Suprapubic skin (tissue), 4 donors: ENCODE data around the gene RARRES1. TPM values are rescaled to one million over a fixed set of nuclear protein-coding genes. Genes with fewer than 3 reads are reported as not detected.

Experiments used
- DNase-seq, 2 donors: peaks; one replicate each; pipeline ENCODE4 v3.0.0-alpha.2; 2019; ENCODE audit warnings: low spot score in 2 of 2
- H3K27ac ChIP-seq: fragments of 200-600 bp; sonication (generic); one replicate; pipeline ENCODE4 v1.5.1; 2019
- H3K27me3 ChIP-seq: fragments of 200-600 bp; sonication (generic); one replicate; pipeline ENCODE4 v1.5.1; 2019
- H3K36me3 ChIP-seq: fragments of 200-600 bp; sonication (generic); one replicate; pipeline ENCODE4 v1.5.1; 2019
- H3K4me1 ChIP-seq: fragments of 200-600 bp; sonication (generic); one replicate; pipeline ENCODE4 v1.5.1; 2019
- H3K4me3 ChIP-seq: fragments of 200-600 bp; sonication (generic); one replicate; pipeline ENCODE4 v1.5.1; 2019; ENCODE audit warnings: mild to moderate bottlenecking
- H3K9me3 ChIP-seq: fragments of 200-600 bp; sonication (generic); one replicate; pipeline ENCODE4 v1.5.1; 2019
- EP300 ChIP-seq: sonication (generic); formaldehyde crosslinking; IDR thresholded peaks from one replicate; pipeline ENCODE4 v1.6.1; 2017; ENCODE audit warnings: antibody characterized with exemption
- POLR2A ChIP-seq, 2 donors: fragments of 450-650 bp; IDR thresholded peaks; one replicate each; pipeline ENCODE4 v1.6.1; 2017; ENCODE audit warnings: antibody characterized with exemption in 2 of 2, mild to moderate bottlenecking in 2 of 2, moderate library complexity in 2 of 2
- POLR2AphosphoS5 ChIP-seq, 3 donors: sonication (generic); formaldehyde crosslinking; IDR thresholded peaks; one replicate each; pipeline ENCODE4 v1.6.1; 2017; ENCODE audit warnings: antibody characterized with exemption in 3 of 3
- WGBS: methylation state at CpG from one replicate; pipeline ENCODE4 v1.1.5; 2018; 5-methylcytosine and 5-hydroxymethylcytosine counted together
- total RNA-seq, 4 donors: library from RNA; depleted of rRNA; stranded (reverse); fragments of >200 nt; gene quantifications; one replicate each; pipeline ENCODE4 v1.1.0, GENCODE V29; 2016
- TF ChIP-seq, protein P1 (sequence below), 2 donors: fragments of 200-600 bp in 1 of 2; fragments of 450-650 bp in 1 of 2; sonication (generic) in 1 of 2; IDR thresholded peaks; one replicate each; pipeline ENCODE4 v1.5.1; 2016 to 2019; ENCODE audit warnings: antibody characterized with exemption in 2 of 2, mild to moderate bottlenecking in 1 of 2, moderate library complexity in 1 of 2

The RARRES1 gene
- total RNA-seq, 4 donors from 2014 or later = 5.6 to 23.4 (median 19.5) TPM

DNA sequence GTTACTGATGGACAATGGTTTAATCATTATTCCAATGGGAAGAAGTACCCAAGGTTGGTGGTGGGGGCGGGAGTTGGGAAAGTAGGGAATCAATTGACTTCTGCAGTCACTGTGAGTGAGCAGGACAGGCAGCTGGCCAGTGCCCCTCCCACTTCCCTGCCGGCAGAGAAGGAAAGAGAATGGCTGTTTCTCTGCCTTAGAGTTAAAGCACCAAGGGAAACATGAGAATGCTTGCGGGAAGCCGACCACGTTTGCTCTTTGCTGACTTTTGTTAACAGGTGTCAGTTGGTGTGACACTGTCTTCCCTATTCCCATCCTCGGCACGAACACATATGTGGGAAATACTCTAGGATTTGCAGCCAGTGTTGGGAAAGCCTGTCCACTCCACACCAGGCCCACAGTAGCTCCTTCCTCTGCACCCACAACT lies 36.1 kb upstream of the RARRES1 start:
- WGBS = 26% methylated on average over 7 of the region's 7 CpGs
- peak overlapping the region; percentile 16 for H3K27ac ChIP-seq
- TF ChIP-seq POLR2A (IDR thresholded peaks at IDR 0.05) (no peak), EP300 (no peak), POLR2AphosphoS5 (IDR thresholded peaks at IDR 0.05) (no peak)
- TF ChIP-seq, protein P1, sequence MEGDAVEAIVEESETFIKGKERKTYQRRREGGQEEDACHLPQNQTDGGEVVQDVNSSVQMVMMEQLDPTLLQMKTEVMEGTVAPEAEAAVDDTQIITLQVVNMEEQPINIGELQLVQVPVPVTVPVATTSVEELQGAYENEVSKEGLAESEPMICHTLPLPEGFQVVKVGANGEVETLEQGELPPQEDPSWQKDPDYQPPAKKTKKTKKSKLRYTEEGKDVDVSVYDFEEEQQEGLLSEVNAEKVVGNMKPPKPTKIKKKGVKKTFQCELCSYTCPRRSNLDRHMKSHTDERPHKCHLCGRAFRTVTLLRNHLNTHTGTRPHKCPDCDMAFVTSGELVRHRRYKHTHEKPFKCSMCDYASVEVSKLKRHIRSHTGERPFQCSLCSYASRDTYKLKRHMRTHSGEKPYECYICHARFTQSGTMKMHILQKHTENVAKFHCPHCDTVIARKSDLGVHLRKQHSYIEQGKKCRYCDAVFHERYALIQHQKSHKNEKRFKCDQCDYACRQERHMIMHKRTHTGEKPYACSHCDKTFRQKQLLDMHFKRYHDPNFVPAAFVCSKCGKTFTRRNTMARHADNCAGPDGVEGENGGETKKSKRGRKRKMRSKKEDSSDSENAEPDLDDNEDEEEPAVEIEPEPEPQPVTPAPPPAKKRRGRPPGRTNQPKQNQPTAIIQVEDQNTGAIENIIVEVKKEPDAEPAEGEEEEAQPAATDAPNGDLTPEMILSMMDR (IDR thresholded peaks at IDR 0.05) = no peak
- no peaks in the 10 kb centered on the region for H3K9me3 ChIP-seq
- H3K27me3 ChIP-seq = no peaks in the 10 kb centered on the region
- H3K4me1 ChIP-seq = peaks cover 29% of the 10 kb centered on the region
- no peaks in the 10 kb centered on the region for H3K36me3 ChIP-seq
- H3K4me3 ChIP-seq = peak overlapping the region; percentile 0
- DNase-seq = peak in 1 of 2 donors; percentile 73

DNA sequence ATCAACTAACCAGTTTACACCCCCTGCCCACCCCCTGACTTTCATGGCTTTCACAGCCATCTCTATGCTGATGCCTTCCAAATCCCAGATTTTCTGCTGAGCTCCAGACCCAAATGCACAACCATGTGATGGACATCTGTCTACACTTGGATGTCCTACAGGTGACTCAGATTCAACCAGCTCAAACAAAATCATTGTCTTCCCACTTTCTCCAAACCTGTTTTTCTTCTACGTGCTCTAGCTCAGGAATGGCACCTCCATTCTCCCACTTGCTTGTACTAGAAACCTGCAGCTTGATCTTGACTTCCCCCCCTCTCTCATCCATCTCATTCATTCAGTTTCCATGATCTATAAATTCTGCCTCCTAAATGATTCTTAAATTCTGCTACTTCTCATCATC lies 34.1 kb upstream of the RARRES1 start:
- no peaks in the 10 kb centered on the region for H3K36me3 ChIP-seq
- H3K27ac ChIP-seq = no peak overlapping the region
- H3K4me1 ChIP-seq = peaks cover 29% of the 10 kb centered on the region
- no peak for DNase-seq
- H3K4me3 ChIP-seq = no peak overlapping the region
- H3K27me3 ChIP-seq = no peaks in the 10 kb centered on the region
- TF ChIP-seq POLR2AphosphoS5 (IDR thresholded peaks at IDR 0.05) (no peak), EP300 (no peak), POLR2A (IDR thresholded peaks at IDR 0.05) (no peak)
- TF ChIP-seq, protein P1 (IDR thresholded peaks at IDR 0.05) = no peak
- no peaks in the 10 kb centered on the region for H3K9me3 ChIP-seq
- WGBS = 77% methylated on average over 1 of the region's 1 CpG

DNA sequence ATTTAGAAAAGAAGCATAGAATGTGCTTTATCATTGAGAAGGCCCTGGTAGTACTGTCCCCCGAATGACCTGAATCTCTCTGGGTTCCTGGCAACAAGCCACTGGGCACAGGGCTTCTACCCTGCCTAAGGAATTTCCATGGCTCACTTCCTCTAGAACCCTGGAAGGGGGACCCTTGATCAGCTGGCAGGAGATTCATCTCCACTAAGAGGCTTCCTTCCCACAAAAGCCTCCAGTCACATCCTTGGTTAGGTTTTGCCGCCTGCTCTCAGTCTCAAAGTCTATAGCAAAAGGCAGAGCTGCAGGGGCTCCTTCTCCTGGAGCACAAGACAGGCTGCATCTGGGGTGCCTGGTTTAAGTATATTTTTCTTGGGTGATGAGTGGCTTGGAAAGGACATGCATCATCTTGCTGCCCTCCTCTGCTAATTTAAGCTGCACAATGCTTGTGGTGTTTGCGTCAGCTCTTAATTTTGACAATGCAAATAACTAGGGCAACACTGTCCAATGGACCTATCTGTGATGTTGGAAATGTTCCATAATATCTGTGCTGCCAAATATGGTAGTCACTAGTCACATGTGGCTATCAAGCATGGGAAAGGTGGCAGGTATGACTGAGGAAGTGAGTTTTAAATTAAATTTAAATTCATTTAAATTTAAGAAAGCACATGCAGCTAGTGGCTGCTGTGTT lies 33.4 kb upstream of the RARRES1 start:
- DNase-seq = no peak
- Histone ChIP-seq H3K9me3 (no peaks in the 10 kb centered on the region), H3K4me1 (peaks cover 29% of the 10 kb centered on the region), H3K4me3 (no peak overlapping the region), H3K27ac (peak overlapping the region; percentile 24), H3K36me3 (no peaks in the 10 kb centered on the region), H3K27me3 (no peaks in the 10 kb centered on the region)
- 83% methylated on average over 2 of the region's 3 CpGs for WGBS
- TF ChIP-seq POLR2A (IDR thresholded peaks at IDR 0.05) = no peak
- TF ChIP-seq, protein P1 (IDR thresholded peaks at IDR 0.05) = no peak
- no peak for TF ChIP-seq EP300
- TF ChIP-seq POLR2AphosphoS5 (IDR thresholded peaks at IDR 0.05) = no peak

DNA sequence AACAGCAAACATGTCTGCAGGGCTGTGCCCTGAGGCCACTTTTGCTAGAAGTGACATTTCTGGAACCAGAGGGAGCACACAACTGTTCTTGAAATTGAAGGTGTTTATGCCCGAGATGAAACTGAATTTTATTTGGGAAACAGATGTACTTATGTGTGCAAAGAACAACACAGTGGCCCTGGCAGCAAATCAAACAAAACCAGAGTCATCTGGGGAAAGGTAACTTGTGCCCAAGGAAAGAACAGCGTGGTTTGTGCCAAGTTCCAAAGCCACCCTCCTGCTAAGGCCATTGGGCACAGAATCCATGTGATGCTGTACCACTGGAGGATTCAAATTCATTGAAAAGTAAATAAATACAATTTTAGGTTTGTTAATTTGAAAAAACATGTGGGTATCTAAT lies 31.2 kb upstream of the RARRES1 start:
- DNase-seq = no peak
- Histone ChIP-seq H3K9me3 (no peaks in the 10 kb centered on the region), H3K27me3 (no peaks in the 10 kb centered on the region), H3K4me3 (no peak overlapping the region), H3K27ac (no peak overlapping the region), H3K36me3 (no peaks in the 10 kb centered on the region), H3K4me1 (peaks cover 14% of the 10 kb centered on the region)
- TF ChIP-seq, protein P1 (IDR thresholded peaks at IDR 0.05) = no peak
- TF ChIP-seq POLR2AphosphoS5 (IDR thresholded peaks at IDR 0.05) (no peak), POLR2A (IDR thresholded peaks at IDR 0.05) (no peak), EP300 (no peak)
- 70% methylated on average over 2 of the region's 2 CpGs for WGBS

DNA sequence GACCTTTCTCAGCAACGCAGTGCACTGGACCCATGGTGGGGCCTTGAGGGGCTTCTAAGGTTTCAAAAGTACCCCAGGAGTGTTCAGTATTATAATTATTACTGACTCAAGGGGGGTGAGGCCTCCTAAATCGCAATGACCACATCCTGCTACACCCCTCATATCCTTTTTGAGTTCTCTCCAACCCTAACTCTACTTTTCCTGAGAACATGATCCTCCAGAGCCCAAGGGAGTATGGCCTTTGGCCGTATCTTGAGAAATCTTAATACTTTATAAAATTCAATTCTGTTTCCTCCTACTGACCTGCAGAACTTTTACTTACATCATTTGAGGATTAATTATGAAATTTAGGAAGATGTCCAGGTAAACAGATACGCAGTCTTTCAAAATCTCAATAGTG lies 30.4 kb upstream of the RARRES1 start:
- no peaks in the 10 kb centered on the region for H3K9me3 ChIP-seq
- H3K36me3 ChIP-seq = no peaks in the 10 kb centered on the region
- H3K27me3 ChIP-seq = no peaks in the 10 kb centered on the region
- H3K4me3 ChIP-seq = no peak overlapping the region
- H3K27ac ChIP-seq = no peak overlapping the region
- DNase-seq = no peak
- peaks cover 6% of the 10 kb centered on the region for H3K4me1 ChIP-seq
- TF ChIP-seq, protein P1 (IDR thresholded peaks at IDR 0.05) = no peak
- TF ChIP-seq POLR2AphosphoS5 (IDR thresholded peaks at IDR 0.05) = no peak
- TF ChIP-seq POLR2A (IDR thresholded peaks at IDR 0.05) = no peak
- TF ChIP-seq EP300 = no peak
- WGBS = 74% methylated on average over 4 of the region's 4 CpGs
